NCI-H1105 treated with DMSO at 0.1 percent for 48 hours (cell line): ENCODE data around the gene TACR2.

Source experiments
- DNase-seq: peaks from one replicate; lab custom pipeline; 2025; lab: John Stamatoyannopoulos, UW

Gene TACR2

DNA sequence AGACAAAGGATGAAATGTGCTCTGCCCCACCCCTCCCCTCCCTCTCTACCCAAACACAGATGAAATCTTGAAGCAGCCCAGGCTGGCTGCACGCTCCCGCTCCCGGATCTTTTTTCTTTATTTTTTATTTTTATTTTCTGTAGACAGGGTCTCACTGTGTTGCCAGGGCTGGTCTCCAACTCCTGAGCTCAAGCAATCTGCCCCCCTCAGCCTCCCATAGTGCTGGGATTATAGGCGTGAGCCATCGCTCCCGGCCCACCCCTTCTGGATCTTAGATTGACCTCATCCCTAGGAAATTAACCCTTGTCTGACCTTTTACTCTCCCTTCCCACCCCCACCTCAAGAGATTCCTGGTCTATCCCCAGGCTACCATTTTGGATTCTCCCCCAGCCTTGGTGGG is 14.3 kb downstream of the TACR2 start:
- no peak for DNase-seq

- DNase-seq: no peak
Measured at GRCh38 chr10:69401416-69401815, 15.3 kb downstream of the TACR2 start.

- no peak for DNase-seq
Measured at GRCh38 chr10:69400936-69401335, 15.8 kb downstream of the TACR2 start.

GRCh38 chr10:69398466-69398865 is 18.3 kb downstream of the TACR2 start:
- no peak for DNase-seq

DNA sequence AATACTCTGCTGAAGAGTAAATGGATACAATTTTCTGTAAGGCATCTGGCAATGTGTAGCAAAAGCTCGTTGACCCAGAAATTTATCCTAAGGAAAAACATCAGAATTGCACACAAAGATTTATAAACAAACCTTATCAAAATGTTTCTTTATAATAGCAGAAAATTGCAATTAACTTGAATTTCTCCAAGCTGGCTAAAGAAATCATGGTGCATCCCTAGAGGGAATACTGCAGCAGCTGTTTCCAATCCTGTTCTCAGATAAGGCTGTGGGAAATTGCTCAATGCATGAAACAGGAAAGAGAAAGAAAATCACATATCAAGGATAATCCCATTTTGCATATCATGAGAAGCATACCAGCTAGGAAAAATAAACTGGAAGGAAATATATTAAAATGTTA is 18.7 kb downstream of the TACR2 start:
- no peak for DNase-seq

- no peak for DNase-seq
Measured at GRCh38 chr10:69394020-69394419, 22.7 kb downstream of the TACR2 start.

DNA sequence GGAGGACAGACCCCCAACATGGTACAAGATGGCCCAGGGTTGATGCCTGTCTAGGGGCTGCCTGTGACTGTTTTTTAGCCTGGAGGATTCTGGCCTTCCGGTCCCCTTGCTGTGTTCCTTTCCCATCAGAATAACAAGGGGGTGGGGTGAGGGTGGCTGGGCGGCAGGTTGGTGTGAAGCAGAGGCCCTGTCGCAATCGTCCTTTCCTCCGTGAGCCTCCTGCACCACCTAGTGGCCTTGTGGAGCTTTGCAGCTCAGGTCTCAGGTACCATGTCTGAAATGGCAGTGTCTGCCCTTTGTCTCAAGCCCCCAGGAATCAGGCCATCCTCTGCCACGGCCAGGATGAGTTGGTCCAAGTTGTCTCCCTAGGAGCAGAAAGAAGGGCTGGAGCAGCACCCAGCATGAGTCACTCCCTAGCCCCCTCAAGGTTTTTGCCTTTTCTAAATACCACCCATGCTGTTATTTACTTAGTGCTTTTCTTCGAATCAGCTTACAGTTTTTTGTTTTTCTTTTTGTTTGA is 24.2 kb downstream of the TACR2 start:
- peak; percentile 61 for DNase-seq

DNA sequence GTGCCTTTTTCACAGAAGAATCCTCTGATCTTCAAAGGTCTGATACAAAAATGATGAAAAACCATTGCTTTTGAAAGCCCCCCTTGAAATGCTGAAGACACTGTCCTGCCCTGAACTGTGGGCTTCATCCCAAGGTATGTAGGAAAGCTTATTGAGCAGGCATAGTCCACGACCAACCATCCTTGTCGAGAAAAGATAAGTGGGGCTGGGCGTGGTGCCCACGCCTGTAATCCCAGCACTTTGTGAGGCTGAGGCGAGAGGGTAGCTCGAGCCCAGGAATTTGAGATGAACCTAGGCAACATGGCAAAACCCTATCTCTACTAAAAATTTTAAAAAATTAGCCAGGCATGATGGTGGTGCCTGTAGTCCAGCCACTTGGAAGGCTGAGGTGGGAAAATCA is 25.6 kb downstream of the TACR2 start:
- no peak for DNase-seq

DNA sequence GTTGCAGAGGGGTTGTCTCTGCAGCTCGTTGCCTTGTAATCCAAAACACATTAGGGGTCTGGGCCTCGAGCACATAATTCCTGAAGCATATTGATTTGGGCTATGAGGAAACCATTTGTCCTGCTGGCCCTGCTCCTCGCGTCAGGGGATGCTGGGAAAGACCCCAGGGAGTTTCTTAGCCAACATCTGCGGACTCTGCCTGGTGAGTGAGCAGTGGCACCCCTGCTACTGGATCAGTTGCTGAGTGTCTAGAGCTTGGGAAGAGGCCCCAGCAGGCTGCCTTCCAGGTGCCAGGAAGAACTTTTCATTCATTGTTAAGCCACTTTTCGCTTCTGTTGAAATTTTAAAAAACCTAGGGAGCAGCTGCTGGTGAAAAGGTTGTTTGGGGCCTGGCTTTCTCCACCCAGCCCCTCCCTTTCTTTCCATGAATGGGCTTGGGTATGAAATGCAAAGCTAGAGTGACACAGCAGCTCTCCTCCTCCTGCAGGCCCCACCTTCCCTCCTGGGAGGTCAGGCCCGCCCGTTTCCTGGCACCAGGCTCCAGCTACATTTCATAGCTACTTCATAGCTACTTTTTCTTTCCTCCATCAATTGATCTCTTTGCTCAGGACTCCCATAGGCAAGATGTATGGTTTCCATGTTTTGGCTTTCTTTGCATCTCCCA is 26.8 kb downstream of the TACR2 start:
- no peak for DNase-seq

DNA sequence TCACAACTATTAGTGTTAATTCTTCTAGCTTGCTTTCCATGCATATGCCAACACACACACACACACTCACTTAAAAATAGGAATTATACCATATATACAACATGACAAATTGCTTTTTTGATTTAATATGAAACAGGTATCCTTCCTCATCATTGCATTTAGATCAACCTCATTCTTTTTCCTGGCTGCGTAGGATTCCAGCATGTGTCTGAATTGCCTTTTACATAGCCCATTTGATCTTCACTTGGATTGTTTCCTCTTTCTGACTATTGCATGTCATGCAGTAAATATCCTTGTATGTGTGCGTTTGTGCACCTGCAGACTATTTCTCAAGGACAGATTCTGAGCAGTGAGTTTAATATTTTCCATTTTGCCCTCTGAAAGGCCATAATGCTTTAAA is 28.2 kb downstream of the TACR2 start:
- DNase-seq: no peak

- DNase-seq: no peak
Measured at GRCh38 chr10:69387500-69387899, 29.2 kb downstream of the TACR2 start.

- DNase-seq: no peak
Measured at GRCh38 chr10:69385454-69386350, 31.0 kb downstream of the TACR2 start.

DNA sequence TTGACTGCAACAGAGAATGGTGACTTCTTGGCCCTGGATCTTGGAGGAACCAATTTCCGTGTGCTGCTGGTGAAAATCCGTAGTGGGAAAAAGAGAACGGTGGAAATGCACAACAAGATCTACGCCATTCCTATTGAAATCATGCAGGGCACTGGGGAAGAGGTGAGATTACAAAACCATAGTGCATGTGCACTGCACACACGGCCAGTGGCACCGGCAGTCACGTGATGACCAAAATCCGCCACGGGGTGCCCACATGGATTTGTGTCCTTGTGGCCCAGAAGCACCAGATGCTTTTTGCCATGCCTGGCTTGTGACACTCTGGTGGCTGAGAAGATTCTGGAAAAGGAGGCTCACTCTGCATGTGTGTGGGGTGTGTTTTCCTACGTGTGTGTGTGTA is 32.4 kb downstream of the TACR2 start:
- DNase-seq: no peak

- no peak for DNase-seq
Measured at GRCh38 chr10:69383558-69383957, 33.2 kb downstream of the TACR2 start.

DNA sequence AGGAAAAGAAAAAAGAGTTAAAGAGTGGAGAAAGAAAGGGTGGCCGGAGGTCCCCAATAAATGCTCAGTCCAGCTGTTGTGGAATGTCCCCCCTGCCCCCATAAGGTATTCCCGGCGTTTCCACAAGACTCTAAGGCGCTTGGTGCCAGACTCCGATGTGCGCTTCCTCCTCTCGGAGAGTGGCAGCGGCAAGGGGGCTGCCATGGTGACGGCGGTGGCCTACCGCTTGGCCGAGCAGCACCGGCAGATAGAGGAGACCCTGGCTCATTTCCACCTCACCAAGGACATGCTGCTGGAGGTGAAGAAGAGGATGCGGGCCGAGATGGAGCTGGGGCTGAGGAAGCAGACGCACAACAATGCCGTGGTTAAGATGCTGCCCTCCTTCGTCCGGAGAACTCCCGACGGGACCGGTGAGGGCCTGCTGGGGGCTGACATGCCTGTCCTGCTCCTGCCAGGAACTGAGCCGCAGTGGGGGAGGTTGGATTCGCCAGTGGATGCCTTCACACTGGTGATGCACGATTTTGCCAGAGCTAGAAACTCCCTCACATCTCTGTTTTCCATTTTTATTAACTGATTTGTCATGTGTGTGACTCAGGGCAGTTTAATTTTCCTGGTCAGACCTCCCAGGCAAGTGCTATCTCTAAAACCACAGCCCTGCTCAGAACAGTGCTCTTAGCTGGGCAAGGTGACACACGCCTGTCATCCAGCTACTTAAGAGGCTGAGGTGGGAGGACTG is 34.2 kb downstream of the TACR2 start:
- DNase-seq: no peak

- no peak for DNase-seq
Measured at GRCh38 chr10:69379800-69380199, 36.9 kb downstream of the TACR2 start.

- DNase-seq: no peak
Measured at GRCh38 chr10:69377933-69378332, 38.8 kb downstream of the TACR2 start.

DNA sequence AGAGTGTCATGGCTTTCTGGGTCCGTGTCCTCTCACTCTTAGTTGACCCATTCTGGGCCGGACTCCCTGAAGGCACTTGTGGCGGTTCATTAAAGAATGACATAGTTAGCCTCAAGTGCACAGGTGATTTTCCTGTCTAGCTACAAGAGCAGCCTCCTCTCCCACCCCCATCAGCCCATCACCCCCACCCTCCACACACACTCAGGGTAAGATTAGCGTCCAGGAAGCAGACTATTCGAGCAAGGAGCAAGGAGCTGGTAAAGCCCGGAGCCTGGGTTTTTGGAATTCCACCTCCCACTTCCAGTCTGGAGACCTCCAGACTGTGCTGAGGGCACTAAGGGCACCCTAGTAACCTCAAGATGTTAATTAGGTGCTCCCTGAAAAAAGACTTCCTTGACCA is 39.5 kb downstream of the TACR2 start:
- no peak for DNase-seq

GRCh38 chr10:69376662-69377061 is 40.1 kb downstream of the TACR2 start:
- no peak for DNase-seq

- no peak for DNase-seq
Measured at GRCh38 chr10:69375307-69376151, 41.2 kb downstream of the TACR2 start.

DNA sequence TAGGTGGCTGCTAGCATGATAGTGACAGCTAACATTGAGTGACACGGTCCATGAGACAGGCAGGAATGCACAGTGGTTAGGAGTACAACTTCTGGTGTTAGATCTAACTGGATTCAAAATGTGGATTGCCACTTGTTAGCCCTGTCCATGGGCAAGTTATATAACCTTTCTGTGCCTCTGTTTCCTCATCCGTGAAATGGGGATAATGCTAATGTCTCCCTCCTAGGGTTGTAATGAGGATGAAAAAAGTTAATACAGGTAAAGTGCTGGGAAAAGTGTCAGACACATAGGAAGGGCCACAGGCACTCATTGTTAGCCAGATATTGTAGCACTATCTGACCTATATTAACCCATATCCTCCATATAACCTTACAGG is 41.8 kb downstream of the TACR2 start:
- DNase-seq: no peak

GRCh38 chr10:69374242-69374641 is 42.5 kb downstream of the TACR2 start:
- DNase-seq: peak; percentile 80
